ENCODE measurements around the gene MAML3. TPM values are rescaled to one million over a fixed set of nuclear protein-coding genes. Genes with fewer than 3 reads are reported as not detected.

Gene MAML3
- polyA plus RNA-seq, 1 donor (not counting 4 experiments of a cell fraction or from before 2014, with no cell fraction given) = 0.68 TPM

- no peaks in the 10 kb centered on the region for H3K4me1 ChIP-seq (ENCODE audit: control insufficient read depth, extremely low read depth, insufficient read depth, low read length)
- no peaks in the 10 kb centered on the region for H3K27me3 ChIP-seq (ENCODE audit: control insufficient read depth, extremely low read depth, insufficient read depth, low read length)
- FAIRE-seq = no peak
Observed at GRCh38 chr4:139749338-139749737, 404.6 kb downstream of the MAML3 start.

GRCh38 chr4:139746431-139747171 lies 407.4 kb downstream of the MAML3 start:
- dilution Hi-C loops (cut with MboI; ENCODE audit: extremely low pct_ligation_motif_present, low sequenced_read_pairs) = no loop called here
- no peak for FAIRE-seq
- no peak for DNase-seq (ENCODE audit: low read depth, low spot score)
- no peak overlapping the region for H3K4me3 ChIP-seq (ENCODE audit: control insufficient read depth in 2 of 3, extremely low read depth in 1 of 3, insufficient read depth in 2 of 3, low read depth in 1 of 3, low read length in 3 of 3)
- H3K79me2 ChIP-seq (ENCODE audit: control insufficient read depth, insufficient read depth, low read length) = no peaks in the 10 kb centered on the region
- H3K4me1 ChIP-seq (ENCODE audit: control insufficient read depth, extremely low read depth, insufficient read depth, low read length) = no peaks in the 10 kb centered on the region
- H3K36me3 ChIP-seq (ENCODE audit: control insufficient read depth in 2 of 2, extremely low read depth in 1 of 2, insufficient read depth in 2 of 2, low read length in 2 of 2) = no peaks in the 10 kb centered on the region
- H3K4me2 ChIP-seq (ENCODE audit: control insufficient read depth, extremely low read depth, insufficient read depth, low read depth, low read length) = no peak overlapping the region
- no peaks in the 10 kb centered on the region for H4K20me1 ChIP-seq (ENCODE audit: control insufficient read depth, extremely low read depth, insufficient read depth, low read length)
- no peak overlapping the region for H2AFZ ChIP-seq (ENCODE audit: control insufficient read depth, low read length)
- no peaks in the 10 kb centered on the region for H3K9me1 ChIP-seq (ENCODE audit: control insufficient read depth, extremely low read depth, insufficient read depth, low read length)
- H3K9me3 ChIP-seq (ENCODE audit: control insufficient read depth, low read depth, low read length) = no peaks in the 10 kb centered on the region
- TF ChIP-seq EZH2 (IDR thresholded peaks at IDR 0.05; ENCODE audit: low read length) (no peak), CTCF (optimal IDR thresholded peaks at IDR 0.05 in 1 of 3, IDR thresholded peaks at IDR 0.05 in 1 of 3, conservative IDR thresholded peaks at IDR 0.05 in 1 of 3; ENCODE audit: extremely low read depth in 1 of 3, insufficient read depth in 2 of 3, low read length in 3 of 3) (no peak)
- no peak overlapping the region for H3K9ac ChIP-seq (ENCODE audit: control insufficient read depth, extremely low read depth, insufficient read depth, low read length)
- H3K27me3 ChIP-seq (ENCODE audit: control insufficient read depth, extremely low read depth, insufficient read depth, low read length) = no peaks in the 10 kb centered on the region
- H3K27ac ChIP-seq (ENCODE audit: control insufficient read depth, insufficient read depth, low read length) = no peak overlapping the region

More at GRCh38 chr4:139749338-139749737, 404.6 kb downstream of the MAML3 start:
- Histone ChIP-seq H3K4me2 (ENCODE audit: control insufficient read depth, extremely low read depth, insufficient read depth, low read depth, low read length) (no peak overlapping the region), H4K20me1 (ENCODE audit: control insufficient read depth, extremely low read depth, insufficient read depth, low read length) (no peaks in the 10 kb centered on the region), H2AFZ (ENCODE audit: control insufficient read depth, low read length) (no peak overlapping the region), H3K36me3 (ENCODE audit: control insufficient read depth in 2 of 2, extremely low read depth in 1 of 2, insufficient read depth in 2 of 2, low read length in 2 of 2) (no peaks in the 10 kb centered on the region), H3K9me1 (ENCODE audit: control insufficient read depth, extremely low read depth, insufficient read depth, low read length) (no peaks in the 10 kb centered on the region), H3K9me3 (ENCODE audit: control insufficient read depth, low read depth, low read length) (no peaks in the 10 kb centered on the region), H3K4me3 (ENCODE audit: control insufficient read depth in 2 of 3, extremely low read depth in 1 of 3, insufficient read depth in 2 of 3, low read depth in 1 of 3, low read length in 3 of 3) (no peak overlapping the region), H3K27ac (ENCODE audit: control insufficient read depth, insufficient read depth, low read length) (no peak overlapping the region), H3K9ac (ENCODE audit: control insufficient read depth, extremely low read depth, insufficient read depth, low read length) (no peak overlapping the region), H3K79me2 (ENCODE audit: control insufficient read depth, insufficient read depth, low read length) (no peaks in the 10 kb centered on the region)
- DNase-seq (ENCODE audit: low read depth, low spot score) = no peak
- no peak for TF ChIP-seq EZH2 (IDR thresholded peaks at IDR 0.05; ENCODE audit: low read length)
- no peak for TF ChIP-seq CTCF (optimal IDR thresholded peaks at IDR 0.05 in 1 of 3, IDR thresholded peaks at IDR 0.05 in 1 of 3, conservative IDR thresholded peaks at IDR 0.05 in 1 of 3; ENCODE audit: extremely low read depth in 1 of 3, insufficient read depth in 2 of 3, low read length in 3 of 3)
- dilution Hi-C loops (cut with MboI; ENCODE audit: extremely low pct_ligation_motif_present, low sequenced_read_pairs) = no loop called here
